ENCODE results near the gene SDHA. TPM values are rescaled to one million over a fixed set of nuclear protein-coding genes. Genes with fewer than 3 reads are reported as not detected.

SDHA gene
- total and polyA plus RNA-seq, 2 of the 8 experiments (the other 6 are each of a cell fraction or from before 2014, with no cell fraction given), result 59.7 to 87.3 TPM

DNA sequence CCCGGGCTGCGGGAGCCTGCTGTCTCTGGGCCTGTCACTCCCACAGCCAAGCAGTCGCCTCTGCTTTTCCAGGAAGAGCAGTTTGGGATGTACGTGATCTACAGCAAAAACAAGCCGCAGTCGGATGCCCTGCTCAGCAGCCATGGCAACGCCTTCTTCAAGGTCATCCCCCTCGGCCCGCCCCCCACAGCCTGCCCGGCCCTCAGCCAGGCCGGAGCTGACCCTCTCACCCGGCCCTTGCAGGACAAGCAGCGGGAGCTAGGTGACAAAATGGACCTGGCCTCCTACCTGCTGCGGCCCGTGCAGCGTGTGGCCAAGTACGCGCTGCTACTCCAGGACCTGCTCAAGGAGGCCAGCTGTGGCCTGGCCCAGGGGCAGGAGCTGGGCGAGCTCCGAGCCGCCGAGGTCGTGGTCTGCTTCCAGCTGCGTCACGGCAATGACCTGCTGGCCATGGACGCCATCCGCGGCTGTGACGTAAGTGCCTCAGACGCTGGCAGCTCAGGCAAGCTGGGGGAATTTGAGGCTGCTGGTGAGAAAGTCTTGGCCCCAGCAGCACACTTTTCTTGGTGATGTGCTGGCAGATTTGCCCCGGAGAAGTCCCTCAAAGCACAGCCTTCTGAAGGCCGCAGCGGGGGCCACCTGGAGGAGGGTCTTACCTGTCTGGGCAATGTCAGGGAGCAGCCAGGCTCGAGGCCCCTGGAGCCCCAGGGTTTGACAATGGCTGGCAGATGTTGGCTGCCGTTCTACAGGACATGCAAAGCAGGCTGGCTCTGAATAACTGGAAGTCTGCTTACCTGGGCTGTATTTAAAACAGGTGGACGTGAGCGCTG lies 46.9 kb upstream of the SDHA start:
- H2AK5ac ChIP-seq (ENCODE audit: low read depth, low read length), result no peak overlapping the region
- no peaks in the 10 kb centered on the region for H3K79me2 ChIP-seq (ENCODE audit: control insufficient read depth in 1 of 2, insufficient read depth in 2 of 2, low read length in 2 of 2)
- H4K20me1 ChIP-seq (replicated peaks in 1 of 2; ENCODE audit: control insufficient read depth in 1 of 2, insufficient read depth in 2 of 2, low read length in 2 of 2), result peaks cover 3 to 13% of the 10 kb centered on the region in 2 experiments
- POLR2A ChIA-PET (ENCODE audit: partially characterized antibody), result interaction anchor here (0.5 to 0.9 kb wide), 3 partner anchors 9 to 156 kb away, joined by 3 to 4 read pairs (median 3); no protein-coding TSS in a partner anchor
- no peak overlapping the region for H2AFZ ChIP-seq (ENCODE audit: low read length)
- no peak overlapping the region for H3K56ac ChIP-seq (replicated peaks; ENCODE audit: insufficient read length, low read depth, low read length)
- H3K18ac ChIP-seq (ENCODE audit: extremely low read depth, low read length), result no peak overlapping the region
- H3K14ac ChIP-seq (ENCODE audit: insufficient read length), result no peak overlapping the region
- H2BK5ac ChIP-seq (ENCODE audit: low read depth, low read length), result no peak overlapping the region
- H3K9ac ChIP-seq (replicated peaks in 1 of 4; ENCODE audit: extremely low read depth in 1 of 4, low read depth in 3 of 4, low read length in 3 of 4), result no peak overlapping the region
- no peak overlapping the region for H4K91ac ChIP-seq (replicated peaks; ENCODE audit: insufficient read length, low read length)
- CTCF ChIA-PET (ENCODE audit: partially characterized antibody), result interaction anchor here (1.2 to 5.1 kb wide), 4 partner anchors 9 to 25 kb away, joined by 3 to 15 read pairs (median 4); no protein-coding TSS in a partner anchor
- H3K4me1 ChIP-seq (replicated peaks in 1 of 4; ENCODE audit: control insufficient read depth in 3 of 4, insufficient read depth in 4 of 4, low read length in 3 of 4), result no peaks in the 10 kb centered on the region
- no peaks in the 10 kb centered on the region for H3K9me3 ChIP-seq (ENCODE audit: insufficient read depth in 2 of 2, low read depth in 1 of 2, low read length in 1 of 2)
- DNase-seq (ENCODE audit: low read depth in 1 of 2, low spot score in 2 of 2) (no peak), FAIRE-seq (no peak)
- no peaks in the 10 kb centered on the region for H3K79me1 ChIP-seq (ENCODE audit: low read depth, low read length)
- H3K4me2 ChIP-seq (ENCODE audit: insufficient read depth in 1 of 2, low read depth in 2 of 2, low read length in 2 of 2), result no peak overlapping the region
- H3K27ac ChIP-seq (ENCODE audit: low read depth, low read length), result no peak overlapping the region
- no peak overlapping the region for H3K4ac ChIP-seq (replicated peaks; ENCODE audit: insufficient read length, low read depth, low read length)
- no peak overlapping the region for H4K5ac ChIP-seq (ENCODE audit: insufficient read length, low read depth, low read length)
- H3K23ac ChIP-seq (ENCODE audit: insufficient read length), result no peak overlapping the region
- no peak overlapping the region for H2BK15ac ChIP-seq (ENCODE audit: low read length)
- no peak overlapping the region for H2BK20ac ChIP-seq (ENCODE audit: low read length)
- 96% methylated on average over 30 of the region's 37 CpGs; no CpG with 5 or more reads in 1 of the 2 experiments for WGBS, 2 experiments (ENCODE audit: extremely low coverage in 1 of 2, insufficient coverage in 1 of 2, insufficient read length in 1 of 2, insufficient replicate concordance in 2 of 2, low coverage in 1 of 2, low lambda C conversion rate in 2 of 2, missing lambda C conversion rate in 1 of 2)
- H4K8ac ChIP-seq (ENCODE audit: extremely low read depth, insufficient read depth, low read length), result peak overlapping the region; percentile 80; the same call in 1 of the 2 replicates
- H3K4me3 ChIP-seq (ENCODE audit: extremely low read depth in 1 of 4, insufficient read depth in 2 of 4, low read depth in 3 of 4, low read length in 4 of 4), result no peak overlapping the region
- H3K36me3 ChIP-seq (ENCODE audit: control insufficient read depth in 2 of 4, insufficient read depth in 4 of 4, low read length in 3 of 4), result peaks cover 0 to 22% (median 13%) of the 10 kb centered on the region in 4 experiments; a peak in 6 of 8 replicates
- H2BK120ac ChIP-seq (replicated peaks; ENCODE audit: low read depth, low read length), result no peak overlapping the region
- H2BK12ac ChIP-seq (ENCODE audit: low read depth, low read length), result no peak overlapping the region
- no peaks in the 10 kb centered on the region for H3K23me2 ChIP-seq (ENCODE audit: low read depth, low read length)
- no peaks in the 10 kb centered on the region; a peak in 1 of 7 replicates for H3K27me3 ChIP-seq (replicated peaks in 1 of 4; ENCODE audit: control insufficient read depth in 3 of 4, extremely low read depth in 1 of 4, insufficient read depth in 3 of 4, low read length in 3 of 4)
- TF ChIP-seq CBX8 (IDR thresholded peaks at IDR 0.05; ENCODE audit: borderline replicate concordance, low read depth, low read length) (no peak), POLR2AphosphoS5 (IDR thresholded peaks at IDR 0.05; ENCODE audit: low read depth, low read length) (no peak), BRCA1 (IDR thresholded peaks at IDR 0.05; ENCODE audit: low read depth, low read length) (no peak), SP2 (IDR thresholded peaks at IDR 0.05; ENCODE audit: low read length) (no peak), SRF (IDR thresholded peaks at IDR 0.05; ENCODE audit: low read depth, low read length) (no peak), NRF1 (IDR thresholded peaks at IDR 0.05; ENCODE audit: low read depth, low read length) (no peak), KDM1A (IDR thresholded peaks at IDR 0.05; ENCODE audit: borderline replicate concordance, low read length) (no peak), GTF2F1 (IDR thresholded peaks at IDR 0.05; ENCODE audit: borderline replicate concordance, low read depth, low read length) (no peak), RXRA (IDR thresholded peaks at IDR 0.05; ENCODE audit: insufficient read depth, low read depth, low read length) (no peak), SP4 (IDR thresholded peaks at IDR 0.05; ENCODE audit: low read length) (no peak), SIRT6 (IDR thresholded peaks at IDR 0.05; ENCODE audit: low read length) (no peak), SP1 (IDR thresholded peaks at IDR 0.05; ENCODE audit: low read depth, low read length) (no peak), ASH2L (IDR thresholded peaks at IDR 0.05; ENCODE audit: low read length) (no peak)
- TF ChIP-seq, protein P1, sequence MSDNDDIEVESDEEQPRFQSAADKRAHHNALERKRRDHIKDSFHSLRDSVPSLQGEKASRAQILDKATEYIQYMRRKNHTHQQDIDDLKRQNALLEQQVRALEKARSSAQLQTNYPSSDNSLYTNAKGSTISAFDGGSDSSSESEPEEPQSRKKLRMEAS (IDR thresholded peaks at IDR 0.05), result no peak
